ENCODE data around the gene SYCP2L.

Gene SYCP2L

DNA sequence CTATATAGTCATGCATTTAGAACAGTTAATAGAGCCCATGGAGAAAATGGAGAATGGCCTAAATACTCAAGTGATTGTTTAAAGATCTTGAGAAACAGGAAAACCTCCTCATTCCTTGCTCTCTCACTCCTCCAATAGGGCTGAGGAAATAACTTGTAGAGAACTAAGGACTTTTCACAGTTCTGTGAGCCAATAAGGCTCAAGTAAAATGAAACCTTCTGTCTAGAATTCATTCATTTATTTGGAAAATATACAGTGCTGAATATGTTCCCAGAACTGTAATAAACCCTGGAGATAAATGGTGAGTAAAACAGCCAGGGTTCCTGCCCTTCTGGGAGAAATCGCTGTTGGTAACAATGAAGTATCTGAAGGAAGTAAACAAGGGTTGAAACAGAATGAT lies 122.0 kb downstream of the SYCP2L start:
- DNase-seq (ENCODE audit: low spot score) = no peak

DNA sequence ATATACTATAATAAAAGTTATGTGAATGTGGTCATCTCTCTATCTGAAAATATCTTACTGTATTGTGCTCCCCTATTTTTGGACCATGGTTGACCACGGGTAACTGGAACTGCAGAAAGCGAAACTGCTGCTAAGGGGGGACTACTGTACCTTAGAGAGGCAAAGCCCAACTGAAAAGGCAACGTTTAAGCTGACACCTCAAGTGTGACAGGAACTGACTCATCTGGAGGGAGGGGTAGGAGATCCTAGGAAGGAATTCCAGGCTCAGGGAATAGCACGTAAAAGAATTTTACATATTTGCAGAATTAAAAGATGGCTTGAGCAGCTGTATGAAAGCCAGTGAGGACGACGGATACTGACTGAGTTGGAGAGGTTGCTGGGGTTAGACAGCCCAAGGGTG lies 122.5 kb downstream of the SYCP2L start:
- DNase-seq (ENCODE audit: low spot score) = peak; percentile 40

DNA sequence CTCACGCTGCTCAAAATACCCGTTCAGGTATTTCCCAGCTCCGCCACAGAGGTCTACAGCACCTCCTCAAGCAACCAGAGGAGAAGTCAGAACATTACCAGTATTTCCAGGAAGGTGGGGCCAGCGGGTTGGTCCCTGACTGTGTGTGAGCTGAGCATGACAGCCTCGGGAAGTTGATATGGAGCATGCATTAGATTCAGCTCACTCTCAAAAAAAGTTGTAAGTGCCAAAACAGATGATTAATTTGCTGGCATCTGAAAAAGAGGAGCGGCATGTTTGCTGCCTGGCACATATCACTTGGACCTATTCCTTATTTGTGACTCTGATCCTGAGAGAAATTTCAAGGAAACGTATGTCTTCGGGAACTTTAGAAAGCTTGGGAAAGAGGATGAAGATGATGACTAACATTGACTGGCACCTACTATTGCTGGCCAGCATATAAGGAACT lies 125.0 kb downstream of the SYCP2L start:
- no peak for DNase-seq (ENCODE audit: low spot score)

DNA sequence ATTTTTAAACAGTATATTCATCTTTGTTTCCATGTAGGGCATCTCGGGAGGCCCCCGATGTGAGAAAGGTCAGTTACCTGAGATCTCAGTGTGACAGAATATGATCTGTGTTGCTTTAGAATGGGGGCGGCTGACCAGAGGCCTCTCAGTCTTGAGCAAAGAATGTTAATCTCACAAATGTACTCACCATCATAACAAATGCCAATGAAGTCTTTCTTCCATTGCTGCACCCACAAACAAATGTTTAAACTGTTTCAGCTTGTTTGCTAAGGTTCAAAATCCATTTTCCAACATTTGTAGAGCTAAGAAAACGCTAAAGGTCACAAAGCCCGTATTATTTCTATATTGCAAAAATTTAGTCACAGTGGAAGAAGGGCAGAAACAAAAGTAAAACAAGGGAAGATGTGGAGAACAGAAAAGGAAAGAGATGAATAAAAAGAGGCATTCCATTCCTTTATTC lies 125.5 kb downstream of the SYCP2L start:
- DNase-seq (ENCODE audit: low spot score) = no peak

DNA sequence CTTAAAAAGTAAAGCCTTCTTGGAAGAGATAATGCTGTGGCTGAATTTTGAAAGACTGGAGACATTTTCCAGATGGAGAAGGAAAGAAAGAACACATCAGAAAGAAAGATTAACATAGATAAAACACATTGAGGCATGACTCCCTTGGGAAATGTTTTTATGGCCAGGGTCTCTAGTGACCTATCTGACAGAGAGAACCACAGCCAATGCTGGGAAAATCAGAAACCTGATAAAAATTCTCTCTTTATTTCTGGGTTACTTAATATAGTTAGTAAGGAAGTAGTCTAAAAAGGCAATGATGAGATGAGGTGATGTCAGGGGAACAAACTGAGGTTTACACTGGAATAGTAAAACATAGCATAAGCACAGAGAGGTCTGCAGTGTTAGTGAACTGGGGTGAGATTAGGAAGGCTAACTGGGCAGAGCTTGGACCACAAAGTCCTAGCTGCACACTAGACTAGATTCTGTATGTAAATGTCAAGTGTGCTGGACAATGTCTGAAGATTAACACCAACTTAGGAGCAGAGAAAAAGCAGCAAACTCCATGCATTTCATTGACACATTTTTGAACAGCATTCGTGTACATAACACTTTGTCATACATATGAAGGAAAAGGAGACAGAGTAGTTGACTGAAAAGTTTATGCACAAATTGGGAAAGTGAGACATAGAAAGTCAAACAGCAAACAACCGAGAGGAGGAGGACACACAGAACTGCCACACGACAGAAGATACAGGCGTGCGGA lies 126.3 kb downstream of the SYCP2L start:
- no peak for DNase-seq (ENCODE audit: low spot score)

DNA sequence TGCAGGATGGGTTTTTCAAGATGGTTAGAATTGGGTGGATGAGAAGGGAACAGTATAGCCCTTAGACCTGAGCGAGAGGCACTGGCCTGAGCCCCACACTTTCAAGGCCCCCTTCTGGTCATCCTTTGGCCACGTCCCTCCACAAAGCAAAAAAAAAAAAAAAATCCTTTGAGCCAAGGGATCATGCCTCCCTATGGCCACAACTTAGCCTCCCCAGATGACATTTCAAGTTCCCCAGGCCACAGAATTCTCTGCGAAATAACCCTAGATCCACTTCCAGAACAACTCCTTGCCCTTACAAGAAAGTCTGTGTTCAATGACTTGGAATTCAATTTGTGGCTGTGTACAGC lies 126.8 kb downstream of the SYCP2L start:
- DNase-seq (ENCODE audit: low spot score) = no peak

DNA sequence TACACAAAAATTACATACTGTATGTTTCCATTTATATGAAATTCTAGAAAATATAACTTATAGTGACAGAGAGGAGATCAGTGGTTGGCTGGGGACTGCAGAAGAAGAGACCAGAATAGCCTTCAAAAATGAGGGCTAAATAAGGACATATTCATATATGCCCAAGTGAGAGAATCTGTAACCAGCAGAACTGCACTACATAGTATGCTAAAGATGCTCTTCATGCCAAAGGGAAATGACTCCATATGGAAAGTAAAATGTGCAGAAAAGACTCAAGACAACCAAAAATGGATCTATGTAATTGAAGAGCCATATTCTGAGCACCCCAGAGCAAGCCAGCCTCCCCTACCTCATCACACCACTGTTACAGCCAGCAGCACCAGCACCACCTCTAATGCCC lies 128.2 kb downstream of the SYCP2L start:
- DNase-seq (ENCODE audit: low spot score) = no peak

DNA sequence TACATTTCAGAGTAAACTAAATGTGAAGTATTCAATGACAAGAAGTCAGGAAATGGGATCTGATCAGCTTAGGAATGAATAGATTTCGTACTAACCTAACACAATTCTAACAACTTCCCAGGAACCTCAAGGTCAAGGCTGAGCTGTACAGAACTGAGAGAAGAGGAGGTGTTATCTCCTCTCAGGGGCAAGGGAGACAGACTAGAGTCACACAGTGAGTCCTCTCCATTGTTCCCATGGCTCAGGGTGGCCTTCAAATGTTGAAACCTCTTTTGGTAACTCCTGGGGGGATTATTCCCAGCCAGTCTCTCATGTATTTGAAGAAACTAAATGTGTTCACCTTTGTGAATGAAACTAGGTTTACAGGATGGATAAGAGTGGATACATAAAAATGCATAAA lies 129.6 kb downstream of the SYCP2L start:
- no peak for DNase-seq (ENCODE audit: low spot score)

DNA sequence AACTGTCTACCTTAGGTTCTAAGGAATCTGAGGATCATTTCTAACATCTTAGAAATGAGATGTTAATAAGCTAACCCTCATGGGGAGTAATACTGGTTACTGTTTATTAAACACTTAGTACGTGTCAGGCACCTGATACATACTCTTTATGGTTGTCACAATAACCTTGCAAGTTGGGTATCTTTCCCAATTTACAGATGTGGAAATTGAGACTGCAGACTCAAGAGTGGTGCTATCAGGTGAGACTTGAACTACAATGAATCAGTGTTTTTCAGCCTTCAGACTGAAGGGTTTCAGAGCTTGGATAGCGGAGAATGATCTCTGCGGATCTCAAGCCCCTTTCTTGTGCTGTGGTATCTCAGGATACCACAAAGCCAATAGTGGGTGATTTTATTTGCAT lies 130.2 kb downstream of the SYCP2L start:
- no peak for DNase-seq (ENCODE audit: low spot score)

DNA sequence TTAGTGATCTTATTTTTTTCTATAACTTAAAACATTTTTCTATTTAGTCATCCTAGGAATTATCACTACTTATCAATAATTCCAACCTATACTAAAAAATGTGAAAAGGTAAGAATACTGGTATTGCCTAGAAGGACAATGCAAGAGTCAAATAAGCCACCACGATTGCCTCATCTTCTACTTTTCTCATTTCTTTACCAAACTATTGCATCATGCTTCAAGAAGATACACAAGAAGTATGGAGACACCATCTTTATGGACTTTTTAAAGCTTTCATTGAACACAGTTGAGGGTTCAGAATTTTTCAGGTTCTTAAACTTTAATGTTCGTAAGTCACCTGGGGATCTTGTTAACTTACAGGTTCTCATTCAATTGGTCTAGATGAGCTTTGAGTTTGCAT lies 131.4 kb downstream of the SYCP2L start:
- no peak for DNase-seq (ENCODE audit: low spot score)

DNA sequence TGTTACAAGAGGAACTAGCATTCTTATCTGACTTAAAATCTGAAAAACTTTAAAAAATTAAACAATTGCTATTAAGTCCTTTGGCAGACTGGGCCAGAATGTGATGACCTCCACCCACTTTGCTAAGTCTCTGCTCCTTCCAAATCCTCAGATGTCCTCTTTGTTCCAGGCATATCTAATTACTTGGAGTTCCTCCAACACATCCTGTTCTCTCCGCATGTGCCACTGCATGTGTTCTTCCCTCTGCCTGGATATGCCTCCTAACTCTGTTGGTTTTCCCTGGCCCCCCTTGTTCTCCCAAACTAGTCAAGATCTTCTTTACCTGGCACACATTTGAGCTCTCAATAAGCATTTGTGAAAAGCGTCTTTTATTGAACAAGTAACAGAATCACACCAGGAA lies 134.2 kb downstream of the SYCP2L start:
- DNase-seq (ENCODE audit: low spot score) = no peak

DNA sequence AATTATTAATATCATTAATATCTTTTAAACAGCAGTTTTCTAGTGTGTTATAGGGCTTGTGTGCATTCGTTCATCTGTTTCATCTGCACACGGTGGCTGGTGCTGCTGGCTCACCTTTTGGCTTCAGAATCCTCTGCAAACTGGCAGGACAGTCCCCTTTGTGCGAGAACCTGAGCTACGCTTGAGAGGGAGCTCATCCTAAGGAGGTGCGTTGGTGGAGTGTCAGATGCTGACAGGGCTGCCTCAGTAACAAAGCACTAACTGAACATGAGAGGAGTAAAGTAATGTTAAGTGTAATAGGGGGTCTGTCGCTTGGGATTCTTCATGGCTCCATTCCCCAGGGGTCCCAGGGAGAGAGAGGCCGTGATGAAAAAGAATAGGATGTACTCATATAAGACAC lies 134.9 kb downstream of the SYCP2L start:
- DNase-seq (ENCODE audit: low spot score) = no peak

DNA sequence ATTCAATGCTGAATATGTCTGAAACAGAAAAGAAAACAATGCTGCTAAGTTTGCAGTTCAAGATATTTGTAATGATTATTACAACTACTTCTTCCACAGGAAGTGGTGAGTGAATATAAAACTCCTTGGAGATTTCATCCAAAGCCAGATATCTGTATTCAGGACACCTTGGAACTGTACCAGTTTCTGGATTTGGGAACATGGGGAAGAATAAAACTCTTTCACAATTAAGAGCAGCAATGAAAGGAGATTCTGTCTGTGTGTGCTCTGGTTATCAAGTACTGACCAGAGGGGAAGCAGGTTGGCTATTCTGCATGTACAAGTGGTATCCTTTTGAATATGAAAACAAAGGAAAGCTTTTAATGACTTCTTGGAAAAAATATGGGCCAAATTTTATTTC lies 136.2 kb downstream of the SYCP2L start:
- no peak for DNase-seq (ENCODE audit: low spot score)
